HL-60/S4 treated with phorbol 12-myristate 13-acetate at 8.2 ng/mL for 4 days and 3 days (cell line): ENCODE measurements around the gene EPHX1.

Source experiments
- in situ Hi-C: fragments of 300-500 bp; cut with MboI; formaldehyde crosslinking; loops from 2 replicates; pipeline ENCODE4 v1.15.0; 2022; ENCODE audit warnings: low sequenced_read_pairs

The EPHX1 gene

DNA sequence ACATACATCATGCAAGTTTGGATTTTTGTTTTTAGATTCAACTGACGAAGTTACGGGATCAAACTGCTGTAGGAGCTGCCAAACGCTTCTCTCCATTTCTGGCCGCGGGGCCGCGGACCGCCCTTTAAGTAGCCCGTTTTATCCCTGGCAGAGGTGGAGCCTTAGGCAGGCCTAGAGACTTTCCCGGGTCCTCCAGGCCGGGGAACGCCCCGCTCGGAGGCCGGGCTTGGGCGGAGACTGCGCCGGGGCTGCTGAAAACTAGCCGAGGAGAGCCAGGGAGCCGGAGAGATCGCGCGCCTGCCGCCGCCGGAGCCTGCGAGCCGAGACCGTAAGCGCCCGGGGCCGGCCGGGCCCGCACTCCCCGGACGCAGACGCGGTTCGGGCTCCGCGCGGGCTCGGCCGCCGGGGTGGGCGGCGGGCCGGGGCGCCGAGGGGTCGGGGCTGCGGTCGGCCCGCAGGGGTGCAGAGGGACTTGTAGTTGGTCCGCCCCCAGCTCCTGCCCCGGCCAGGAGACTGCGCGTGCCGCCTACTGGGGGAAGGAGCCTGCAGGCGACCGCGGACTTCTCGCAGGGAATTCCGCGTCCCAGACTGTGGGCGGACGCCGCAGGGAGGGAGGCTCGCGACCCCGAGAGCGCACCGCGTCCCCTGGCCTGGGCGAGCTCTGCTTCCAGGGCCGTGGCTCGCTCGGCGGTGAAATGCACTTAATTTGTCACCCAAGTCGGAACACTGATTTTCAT, at the start of gene EPHX1:
Gene EPHX1 (plus strand): TSS at position 283 of the 737 bp plus-strand sequence. CDS start 18,606 bp downstream, outside the sequence.
- in situ Hi-C loops, result no loop called here

DNA sequence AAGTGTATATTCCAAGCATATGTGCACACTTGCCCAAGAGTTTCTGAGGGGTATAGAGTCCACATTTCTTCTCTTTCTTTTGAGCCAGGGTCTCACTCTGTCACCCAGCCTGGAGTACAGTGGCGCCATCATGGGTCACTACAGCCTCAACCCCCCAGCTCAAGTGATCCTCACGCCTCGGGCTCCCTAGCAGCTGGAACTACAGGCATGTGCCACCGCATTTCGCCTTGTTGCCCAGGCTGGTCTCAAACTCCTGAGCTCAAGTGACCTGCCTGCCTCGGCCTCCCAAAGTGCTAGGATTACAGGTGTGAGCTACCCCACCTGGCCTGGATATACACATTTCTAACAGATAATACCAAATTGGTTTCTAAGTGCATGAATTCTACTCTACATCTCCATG, 49.4 kb upstream of the EPHX1 start:
- in situ Hi-C loops, result loop anchor here (10.0 kb wide), 1 partner anchor 196 kb away; no protein-coding TSS in a partner anchor

DNA sequence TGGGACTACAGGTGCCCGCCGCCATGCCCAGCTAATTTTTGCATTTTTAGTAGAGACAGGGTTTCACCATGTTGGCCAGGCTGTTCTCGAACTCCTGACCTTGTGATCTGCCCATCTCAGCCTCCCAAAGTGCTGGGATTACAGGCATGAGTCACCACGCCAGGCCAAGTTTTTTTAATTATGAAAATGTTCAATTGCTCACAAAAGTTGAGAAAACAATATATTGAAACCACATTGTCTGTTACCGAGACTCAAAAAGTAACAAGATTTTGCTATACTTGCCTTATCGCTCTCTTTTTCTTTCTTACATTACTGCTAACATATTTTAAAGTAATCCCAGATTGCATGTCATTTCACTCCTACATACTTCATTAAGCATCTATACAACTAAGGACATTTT, 48.5 kb upstream of the EPHX1 start:
- in situ Hi-C loops, result loop anchor here (10.0 kb wide), 1 partner anchor 197 kb away; no protein-coding TSS in a partner anchor

DNA sequence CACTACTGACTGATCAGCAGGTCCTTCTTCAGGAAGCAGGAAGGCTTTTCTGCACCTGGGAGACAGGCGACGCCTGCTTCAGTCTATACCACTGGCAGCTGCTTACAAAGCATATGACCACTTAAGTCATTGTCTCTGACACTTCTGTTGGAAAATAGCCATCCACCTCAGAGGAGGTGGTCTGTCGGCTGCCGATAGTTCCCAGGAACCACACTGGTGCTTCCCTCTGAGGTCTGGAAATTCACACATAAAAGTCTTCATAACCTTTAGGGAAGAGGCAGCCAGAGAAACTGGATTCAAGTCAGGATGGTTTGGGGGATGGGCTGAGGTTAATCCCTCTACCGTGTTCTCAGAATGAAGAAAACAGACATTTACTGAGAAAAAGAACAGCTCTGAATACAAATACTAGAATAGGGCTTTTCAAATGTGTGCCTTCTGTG, 47.9 kb upstream of the EPHX1 start:
- in situ Hi-C loops, result loop anchor here (10.0 kb wide), 1 partner anchor 197 kb away; no protein-coding TSS in a partner anchor

DNA sequence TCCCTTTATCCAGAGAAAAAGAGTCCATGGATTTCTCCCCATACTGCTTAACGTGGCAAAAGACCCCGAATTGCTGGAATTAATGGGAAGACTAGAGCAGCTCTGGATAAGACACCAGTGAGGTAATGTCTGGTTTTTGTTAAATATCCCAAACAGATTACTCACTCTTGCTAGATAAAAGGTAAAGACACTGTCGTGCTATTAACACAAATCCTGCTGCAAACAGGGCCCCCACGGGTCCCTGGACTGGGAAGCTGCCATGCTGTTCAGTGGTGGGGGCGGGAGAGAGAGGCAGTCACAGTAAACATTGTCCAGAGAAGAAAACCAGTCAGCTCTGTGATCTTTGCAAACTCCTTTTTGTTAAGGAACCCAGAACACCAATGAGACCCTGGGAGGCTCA, 47.5 kb upstream of the EPHX1 start:
- in situ Hi-C loops, result loop anchor here (10.0 kb wide), 1 partner anchor 198 kb away; no protein-coding TSS in a partner anchor

DNA sequence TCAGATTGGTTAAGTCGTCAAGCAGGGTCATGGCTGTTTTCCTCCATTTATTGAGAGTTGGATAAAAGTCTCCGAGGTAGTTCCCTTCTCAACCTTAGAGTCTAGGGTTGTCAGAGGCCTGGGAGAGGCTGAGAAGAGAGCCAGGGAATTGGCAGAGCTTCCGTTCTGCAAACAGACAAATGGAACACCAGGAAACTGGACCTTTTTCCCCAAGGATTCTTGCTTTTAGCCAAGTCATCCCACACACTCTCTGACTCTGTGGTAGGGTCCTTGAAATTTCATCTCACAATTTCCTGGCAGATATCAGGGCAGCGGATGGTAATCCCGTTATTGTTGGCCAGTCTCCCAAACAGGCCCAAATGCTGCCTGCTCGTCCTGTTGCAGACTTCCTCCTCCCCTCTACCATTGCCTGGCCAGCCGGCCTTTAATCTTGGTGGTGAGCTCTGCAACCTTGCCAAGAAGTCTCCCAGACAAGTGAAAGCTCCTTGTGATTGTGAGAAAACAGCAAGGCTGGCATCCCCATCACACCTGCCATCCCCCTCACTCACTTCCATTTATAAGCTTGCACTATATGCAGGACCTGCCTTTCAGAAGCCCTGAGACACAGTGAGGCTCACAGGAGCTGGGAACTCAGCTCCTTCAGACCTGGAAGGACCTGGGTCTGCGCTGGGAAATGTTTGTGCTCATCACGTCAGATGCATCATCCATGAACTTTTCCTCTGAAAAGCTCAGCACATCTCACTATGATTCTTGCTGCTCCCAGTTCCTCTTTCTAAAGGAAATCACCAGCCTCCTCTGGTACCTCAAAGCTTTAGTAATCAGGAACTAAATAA, 46.0 kb upstream of the EPHX1 start:
- in situ Hi-C loops, result loop anchor here (10.0 kb wide), 1 partner anchor 199 kb away; no protein-coding TSS in a partner anchor

DNA sequence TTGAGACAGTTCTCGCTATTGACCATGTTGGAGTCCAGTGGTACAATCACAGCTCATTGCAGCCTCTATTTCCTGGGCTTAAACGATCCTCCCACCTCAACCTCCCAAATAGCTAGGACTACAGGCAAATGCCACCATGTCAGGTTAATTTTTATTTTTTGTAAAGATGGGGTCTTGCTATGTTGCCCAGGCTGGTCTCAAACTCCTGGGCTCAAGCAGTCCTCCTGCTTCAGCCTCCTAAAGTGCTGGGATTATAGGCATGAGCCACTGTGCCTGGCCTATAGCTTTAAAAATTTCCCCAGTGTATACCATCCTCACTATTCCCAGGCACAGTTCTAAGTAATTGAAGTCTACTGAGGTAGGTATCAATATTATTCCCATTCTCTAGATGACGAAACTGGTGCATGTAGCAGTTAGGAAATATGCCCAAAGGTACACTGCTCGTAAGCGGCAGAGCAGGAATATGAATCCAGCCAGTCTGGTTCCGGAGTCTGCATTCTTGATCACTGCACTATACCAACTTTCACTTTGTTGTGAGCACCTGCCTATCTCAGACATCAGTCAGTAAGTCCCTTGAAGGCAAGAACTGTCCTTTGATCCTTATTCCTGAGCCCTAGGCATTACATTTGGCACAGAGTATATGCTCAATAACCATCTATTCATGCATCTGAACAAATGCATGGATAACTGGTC, 43.8 kb upstream of the EPHX1 start:
- in situ Hi-C loops, result loop anchor here (10.0 kb wide), 1 partner anchor 201 kb away; no protein-coding TSS in a partner anchor

DNA sequence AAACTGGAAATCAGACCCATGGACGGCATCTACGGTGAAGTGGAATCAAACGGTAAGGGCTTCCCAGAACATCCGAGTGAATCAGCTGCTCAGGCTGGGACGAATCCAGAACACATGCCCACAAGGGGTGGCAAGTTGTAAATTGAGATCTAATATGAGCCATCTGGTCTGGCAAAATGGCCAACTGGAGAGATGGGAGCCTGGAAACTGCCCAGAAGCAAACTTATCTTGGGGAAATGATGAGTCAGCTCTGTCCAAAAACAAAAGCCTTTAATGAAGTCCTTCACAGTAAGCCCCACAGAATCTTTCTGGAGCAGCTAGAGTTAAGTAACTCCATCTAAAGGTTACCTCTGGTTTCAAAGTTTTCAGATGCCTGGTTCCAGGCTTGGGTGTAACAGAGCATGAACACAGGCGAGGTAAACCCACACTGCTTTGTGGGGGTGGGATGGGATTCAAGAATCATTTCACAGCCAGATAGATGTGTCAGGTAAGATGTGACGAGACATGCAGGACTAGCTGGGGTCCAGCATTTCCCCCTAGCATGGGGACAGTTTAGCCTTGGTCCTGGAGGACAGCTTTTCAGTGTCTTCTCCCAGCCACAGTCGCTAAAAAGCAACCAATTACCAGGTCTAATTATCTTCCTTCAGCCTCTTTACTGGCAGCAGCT, 42.8 kb upstream of the EPHX1 start:
- in situ Hi-C loops, result loop anchor here (10.0 kb wide), 1 partner anchor 202 kb away; no protein-coding TSS in a partner anchor

DNA sequence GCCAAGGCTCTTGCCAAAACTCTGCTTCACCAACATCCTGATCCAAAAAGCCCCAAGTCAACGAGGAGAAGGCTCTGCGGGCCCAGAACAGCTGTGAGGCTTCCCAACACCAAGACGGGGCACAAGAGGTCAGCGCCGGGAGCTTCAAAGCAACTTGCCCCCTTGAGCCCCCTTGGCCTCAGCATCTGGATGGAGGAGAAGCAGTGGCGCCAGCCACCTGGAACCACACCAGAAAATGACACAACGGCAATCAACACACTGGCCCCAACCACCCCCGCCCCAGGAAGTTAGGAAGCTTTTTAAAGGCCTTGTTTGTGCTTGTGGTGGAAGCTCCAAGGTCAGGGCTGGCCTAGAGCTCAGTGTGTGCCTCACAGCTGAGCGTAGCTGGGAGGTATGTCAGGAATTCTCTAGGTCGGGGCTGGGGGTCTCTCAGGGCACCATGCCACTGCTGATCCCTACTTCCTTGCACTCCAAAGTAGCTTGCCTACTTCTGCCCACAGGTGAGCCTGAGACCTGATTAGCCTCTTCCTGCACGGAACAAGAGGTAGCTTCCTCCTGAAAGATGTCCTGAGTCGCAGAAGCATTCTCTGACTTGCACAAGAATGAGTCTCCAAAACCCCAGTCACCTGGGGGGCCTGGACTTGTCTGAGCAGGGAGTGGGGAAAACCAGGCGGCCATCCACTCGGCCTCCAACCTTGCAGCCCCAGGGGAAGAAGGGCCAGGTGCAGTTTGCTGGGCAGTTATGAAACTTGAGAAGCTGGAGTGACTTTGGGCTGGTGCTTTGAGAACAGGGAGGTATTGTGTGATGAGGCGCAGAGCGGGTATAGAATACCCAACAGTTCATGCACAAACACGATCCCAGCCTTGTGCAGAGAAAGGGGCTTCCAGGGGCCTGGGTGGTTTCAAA, 42.0 kb upstream of the EPHX1 start:
- in situ Hi-C loops, result loop anchor here (10.0 kb wide), 1 partner anchor 203 kb away; no protein-coding TSS in a partner anchor

DNA sequence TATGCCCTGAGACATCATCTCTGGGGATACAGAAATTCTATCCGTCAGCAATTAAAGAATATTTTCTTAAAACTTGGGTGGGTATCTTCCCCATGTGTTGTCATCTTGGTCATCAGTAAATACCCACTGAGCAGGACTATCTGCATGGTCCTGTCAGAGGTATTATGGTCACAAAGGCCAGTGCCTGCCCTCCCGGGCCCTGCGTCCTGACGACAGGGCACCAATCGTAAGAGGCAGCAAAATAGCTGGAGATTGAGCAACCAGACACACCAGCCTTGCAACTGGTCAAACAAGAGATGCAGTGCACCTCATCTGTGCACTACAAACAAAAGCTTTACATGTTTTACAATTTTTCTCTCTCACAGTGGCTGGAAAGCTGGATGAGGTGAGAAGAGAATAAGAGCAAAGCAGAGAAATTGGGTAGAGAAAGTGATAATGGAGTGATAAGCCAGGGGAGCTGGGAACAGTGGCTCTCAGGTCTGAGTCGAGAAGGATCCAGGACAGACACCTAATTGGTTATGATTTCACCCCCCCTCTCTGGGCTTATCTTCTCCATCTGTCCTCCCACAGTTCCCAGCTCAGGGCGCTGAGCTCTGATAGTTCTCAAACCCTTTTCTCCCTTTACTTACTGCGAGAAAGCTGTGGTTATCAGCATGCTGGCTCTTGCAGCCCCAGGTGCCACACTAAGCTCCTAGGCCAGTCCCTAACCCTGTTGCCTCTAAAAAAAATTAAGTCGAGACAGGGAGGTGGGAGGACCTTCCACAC, 41.1 kb upstream of the EPHX1 start:
- in situ Hi-C loops, result loop anchor here (10.0 kb wide), 1 partner anchor 204 kb away; no protein-coding TSS in a partner anchor

DNA sequence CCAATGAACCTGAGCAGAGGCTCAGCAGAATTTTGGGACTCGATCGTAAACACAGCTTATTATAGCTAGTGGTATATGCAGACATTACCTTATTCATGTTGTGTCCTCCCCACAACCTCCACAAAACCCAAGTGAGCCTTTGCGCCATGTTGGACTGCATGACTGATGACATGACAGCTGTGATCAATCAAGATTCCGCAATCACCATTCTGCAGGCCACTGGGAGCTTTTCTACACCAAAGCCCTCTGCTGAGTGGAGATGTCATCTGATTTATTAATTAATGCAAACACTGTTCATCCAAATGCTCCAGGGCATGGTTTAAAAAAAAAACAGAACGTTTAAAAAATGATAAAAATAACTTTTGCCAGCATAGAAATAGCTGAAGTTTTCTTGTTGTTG, 40.2 kb upstream of the EPHX1 start:
- in situ Hi-C loops, result loop anchor here (10.0 kb wide), 2 partner anchors 205 to 285 kb away; no protein-coding TSS in a partner anchor

DNA sequence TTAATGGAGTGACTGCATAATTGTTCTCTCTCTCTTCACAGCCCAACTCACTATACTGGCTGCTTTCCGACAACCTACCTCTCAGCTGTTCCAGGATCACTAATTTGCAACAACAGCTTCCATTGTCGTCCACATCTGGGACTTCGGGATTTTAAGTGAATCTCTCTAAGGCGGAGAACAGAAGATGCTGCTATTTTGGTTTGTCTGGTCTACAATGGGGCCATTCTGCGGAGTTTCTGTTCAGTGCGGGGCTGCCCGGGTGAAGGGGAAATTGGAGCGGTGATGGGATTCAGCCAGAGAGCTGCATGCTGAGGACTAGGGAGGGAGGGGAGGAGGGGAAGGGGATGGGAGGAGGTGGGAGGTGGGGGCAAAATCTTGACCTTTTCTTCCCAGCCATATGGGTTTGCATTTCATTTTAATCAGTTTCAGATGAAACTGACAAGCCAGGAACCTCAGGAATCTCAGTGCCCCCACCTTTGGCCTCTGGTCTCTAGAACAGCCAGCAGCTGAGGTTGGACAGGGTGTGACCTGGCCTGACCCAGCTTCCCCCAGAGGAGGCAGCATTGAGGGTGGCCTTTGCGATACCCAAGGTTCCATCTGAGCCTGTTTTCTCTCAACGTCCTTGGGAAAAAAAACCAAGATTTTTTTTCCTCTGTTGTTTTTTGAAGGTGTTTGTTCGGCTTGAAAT, 39.2 kb upstream of the EPHX1 start:
- in situ Hi-C loops, result loop anchor here (10.0 kb wide), 1 partner anchor 286 kb away; no protein-coding TSS in a partner anchor

DNA sequence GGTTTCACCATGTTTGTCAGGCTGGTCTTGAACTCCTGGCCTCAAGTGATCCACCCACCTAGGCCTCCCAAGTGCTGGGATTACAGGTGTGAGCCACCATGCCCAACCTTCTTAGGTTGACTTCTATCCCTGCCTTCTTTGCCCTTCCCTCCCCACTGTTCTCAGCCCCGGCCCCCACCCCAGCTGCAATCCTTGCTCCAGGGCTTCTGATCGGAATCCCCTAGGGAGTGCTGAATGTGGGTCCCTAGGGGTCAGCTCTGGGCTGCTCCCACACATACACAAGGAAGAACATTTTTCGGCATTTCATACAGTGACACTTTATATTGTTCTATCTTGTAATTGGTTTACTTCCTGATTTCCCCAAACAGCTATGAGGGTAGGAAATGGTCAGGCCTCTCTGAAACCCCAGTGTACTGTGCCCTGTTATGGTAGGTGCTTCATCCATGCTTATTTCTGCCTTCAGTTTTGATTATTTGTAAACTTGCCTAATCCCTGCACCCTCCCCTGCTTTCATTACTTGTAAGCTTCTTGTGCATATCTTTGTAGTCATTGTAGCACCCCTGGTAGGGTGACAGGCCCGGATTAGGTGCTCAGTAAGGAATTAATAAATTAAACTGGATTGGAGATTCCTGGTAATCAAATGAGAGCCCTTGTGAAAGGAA, 38.1 kb upstream of the EPHX1 start:
- in situ Hi-C loops, result loop anchor here (10.0 kb wide), 1 partner anchor 287 kb away; no protein-coding TSS in a partner anchor

DNA sequence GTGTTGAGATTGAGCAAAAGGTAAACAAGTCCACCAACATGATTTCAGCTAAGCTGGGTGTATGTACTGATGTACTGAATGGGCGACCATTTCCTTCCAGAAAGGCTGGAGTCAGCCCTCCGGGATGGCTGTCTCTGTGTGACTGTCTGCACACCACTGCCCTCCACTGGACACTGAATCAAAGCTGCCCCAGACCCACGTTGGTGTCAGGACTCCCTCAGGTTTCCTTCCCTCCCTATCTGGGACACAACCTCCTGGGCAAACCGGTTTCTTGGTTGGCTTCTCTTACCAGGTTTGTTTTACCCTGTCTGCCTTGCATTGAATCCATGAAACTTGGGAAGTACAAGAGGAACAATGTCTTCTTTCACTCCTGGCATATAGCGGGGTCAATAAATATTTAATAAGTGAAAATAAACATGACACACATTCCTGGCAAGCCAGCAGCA, 37.6 kb upstream of the EPHX1 start:
- in situ Hi-C loops, result loop anchor here (10.0 kb wide), 1 partner anchor 288 kb away; no protein-coding TSS in a partner anchor

DNA sequence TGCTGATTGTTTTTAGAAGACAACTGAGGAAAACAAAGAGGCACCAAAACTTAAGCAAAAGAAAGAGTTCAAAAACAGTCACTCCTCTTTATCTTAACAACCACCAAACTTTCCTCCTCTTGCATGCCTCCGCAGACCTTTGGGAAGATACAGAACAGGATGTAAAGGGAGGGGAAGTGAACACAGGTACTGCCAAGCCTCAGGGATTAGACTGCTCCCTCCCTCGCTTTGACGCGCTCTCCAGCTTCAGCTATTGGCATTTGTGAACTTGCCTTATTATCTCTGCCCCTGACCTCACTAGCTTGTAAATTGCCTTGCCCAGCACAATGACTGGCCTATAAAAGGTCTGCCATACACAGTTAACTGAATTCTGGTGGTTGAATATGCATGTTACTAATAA, 37.1 kb upstream of the EPHX1 start:
- in situ Hi-C loops, result loop anchor here (10.0 kb wide), 1 partner anchor 288 kb away; no protein-coding TSS in a partner anchor

DNA sequence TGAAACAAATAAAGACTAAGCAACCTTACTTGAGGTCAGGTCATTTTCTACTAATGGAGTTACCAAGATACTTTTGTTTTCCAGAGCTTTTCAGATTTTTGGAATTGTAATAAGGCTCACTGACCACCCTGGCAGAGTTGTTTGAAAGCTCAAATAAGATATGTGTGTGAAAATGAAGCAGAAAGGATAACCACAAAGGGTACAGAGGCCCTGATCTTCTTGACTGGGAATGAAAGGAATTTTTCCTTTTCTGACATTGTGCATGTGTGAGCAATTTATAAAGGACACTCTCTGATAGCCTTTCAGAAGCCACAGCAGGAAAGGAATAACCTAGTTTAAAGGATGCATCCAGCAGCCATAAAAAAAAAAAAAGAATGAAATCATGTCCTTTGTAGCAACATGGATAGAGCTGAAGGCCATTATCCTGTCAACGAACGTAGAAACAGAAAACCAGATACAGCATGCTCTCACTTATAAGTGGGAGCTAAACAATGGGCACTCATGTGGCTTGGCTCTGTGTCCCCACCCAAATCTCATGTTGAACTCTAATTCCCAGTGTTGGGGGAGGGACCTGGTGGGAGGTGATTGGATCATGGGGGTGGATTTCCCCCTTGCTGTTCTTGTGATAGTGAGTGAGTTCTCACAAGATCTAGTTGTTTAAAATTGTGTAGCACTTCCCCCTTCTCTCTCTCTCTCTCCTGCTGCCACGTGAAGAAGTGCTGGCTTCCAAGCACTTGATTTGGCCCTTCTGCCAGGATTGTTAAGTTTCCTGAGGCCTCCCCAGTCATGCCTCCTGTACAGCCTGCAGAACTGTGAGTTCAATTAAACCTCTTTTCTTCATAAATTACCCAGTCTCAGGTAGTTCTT, 35.4 kb upstream of the EPHX1 start:
- in situ Hi-C loops, result loop anchor here (10.0 kb wide), 1 partner anchor 290 kb away; no protein-coding TSS in a partner anchor
